Measurements from ENCODE around the gene ROR2. TPM values are rescaled to one million over a fixed set of nuclear protein-coding genes. Genes with fewer than 3 reads are reported as not detected.

ROR2 gene
- polyA plus RNA-seq, 4 donors: 0.54 to 5.6 (median 3.2) TPM; not detected in 1

- Histone ChIP-seq H3K9me3 (ENCODE audit: control insufficient read depth in 2 of 2, insufficient read depth in 1 of 2, low read depth in 1 of 2, low read length in 1 of 2) (no peaks in the 10 kb centered on the region), H3K36me3 (ENCODE audit: control insufficient read depth in 3 of 3, insufficient read depth in 2 of 3, low read depth in 1 of 3, low read length in 3 of 3) (peaks cover 0 to 4% (median 0%) of the 10 kb centered on the region in 3 donors), H3K4me1 (ENCODE audit: control insufficient read depth in 3 of 3, insufficient read depth in 2 of 3, low read depth in 1 of 3, low read length in 2 of 3) (peaks cover 0 to 37% (median under 1%) of the 10 kb centered on the region in 3 donors), H3K27me3 (ENCODE audit: control insufficient read depth in 3 of 3, insufficient read depth in 3 of 3, low read length in 3 of 3) (no peaks in the 10 kb centered on the region), H3K27ac (ENCODE audit: low read depth in 1 of 3, low read length in 2 of 3) (no peak overlapping the region), H3K4me3 (ENCODE audit: low read depth in 1 of 3, low read length in 3 of 3) (no peak overlapping the region)
- WGBS, 3 donors: 75 to 77% (median 77%) methylated on average over 8 of the region's 8 CpGs
- FAIRE-seq: no peak
- DNase-seq: no peak
These were observed 42.3 kb downstream of the ROR2 start for GRCh38 chr9:91907484-91908292.

- H3K36me3 ChIP-seq (ENCODE audit: control insufficient read depth in 3 of 3, insufficient read depth in 2 of 3, low read depth in 1 of 3, low read length in 3 of 3): peaks cover 0 to 4% (median 0%) of the 10 kb centered on the region in 3 donors
- H3K4me1 ChIP-seq (ENCODE audit: control insufficient read depth in 3 of 3, insufficient read depth in 2 of 3, low read depth in 1 of 3, low read length in 2 of 3): peaks cover 0 to 53% (median 4%) of the 10 kb centered on the region in 3 donors
- no peaks in the 10 kb centered on the region for H3K9me3 ChIP-seq (ENCODE audit: control insufficient read depth in 2 of 2, insufficient read depth in 1 of 2, low read depth in 1 of 2, low read length in 1 of 2)
- H3K27ac ChIP-seq (ENCODE audit: low read depth in 1 of 3, low read length in 2 of 3): no peak overlapping the region
- peak overlapping the region; percentile 10 to 37 (median 36) for H3K4me3 ChIP-seq (ENCODE audit: low read depth in 1 of 3, low read length in 3 of 3)
- DNase-seq: peak; percentile 45 to 49
- no peaks in the 10 kb centered on the region for H3K27me3 ChIP-seq (ENCODE audit: control insufficient read depth in 3 of 3, insufficient read depth in 3 of 3, low read length in 3 of 3)
- 34 to 47% (median 40%) methylated on average over 11 of the region's 11 CpGs for WGBS, 3 donors
- no peak for FAIRE-seq
These were observed 44.0 kb downstream of the ROR2 start for GRCh38 chr9:91905991-91906469.

DNA sequence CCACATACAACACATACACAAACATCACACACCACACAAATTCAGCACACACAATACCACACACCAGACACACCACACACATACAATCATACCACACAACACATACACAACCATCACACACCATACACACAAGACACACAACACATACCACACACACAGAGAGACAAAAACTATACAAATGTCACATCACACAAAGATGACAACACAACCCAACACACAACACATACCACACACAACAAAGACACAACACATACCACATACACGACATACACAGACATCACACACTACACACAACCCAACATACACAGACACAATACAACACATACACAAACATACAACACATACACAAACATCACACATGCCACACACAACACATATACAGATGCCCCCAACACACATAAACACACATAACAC lies 44.8 kb downstream of the ROR2 start:
- Histone ChIP-seq H3K4me3 (ENCODE audit: low read depth in 1 of 3, low read length in 3 of 3) (no peak overlapping the region), H3K9me3 (ENCODE audit: control insufficient read depth in 2 of 2, insufficient read depth in 1 of 2, low read depth in 1 of 2, low read length in 1 of 2) (no peaks in the 10 kb centered on the region), H3K36me3 (ENCODE audit: control insufficient read depth in 3 of 3, insufficient read depth in 2 of 3, low read depth in 1 of 3, low read length in 3 of 3) (peaks cover 0 to 4% (median 0%) of the 10 kb centered on the region in 3 donors), H3K27me3 (ENCODE audit: control insufficient read depth in 3 of 3, insufficient read depth in 3 of 3, low read length in 3 of 3) (no peaks in the 10 kb centered on the region), H3K4me1 (ENCODE audit: control insufficient read depth in 3 of 3, insufficient read depth in 2 of 3, low read depth in 1 of 3, low read length in 2 of 3) (peaks cover 0 to 61% (median 4%) of the 10 kb centered on the region in 3 donors), H3K27ac (ENCODE audit: low read depth in 1 of 3, low read length in 2 of 3) (no peak overlapping the region)
- WGBS, 3 donors: 80 to 96% (median 88%) methylated on average over 1 of the region's 1 CpG
- FAIRE-seq (no peak), DNase-seq (no peak)

DNA sequence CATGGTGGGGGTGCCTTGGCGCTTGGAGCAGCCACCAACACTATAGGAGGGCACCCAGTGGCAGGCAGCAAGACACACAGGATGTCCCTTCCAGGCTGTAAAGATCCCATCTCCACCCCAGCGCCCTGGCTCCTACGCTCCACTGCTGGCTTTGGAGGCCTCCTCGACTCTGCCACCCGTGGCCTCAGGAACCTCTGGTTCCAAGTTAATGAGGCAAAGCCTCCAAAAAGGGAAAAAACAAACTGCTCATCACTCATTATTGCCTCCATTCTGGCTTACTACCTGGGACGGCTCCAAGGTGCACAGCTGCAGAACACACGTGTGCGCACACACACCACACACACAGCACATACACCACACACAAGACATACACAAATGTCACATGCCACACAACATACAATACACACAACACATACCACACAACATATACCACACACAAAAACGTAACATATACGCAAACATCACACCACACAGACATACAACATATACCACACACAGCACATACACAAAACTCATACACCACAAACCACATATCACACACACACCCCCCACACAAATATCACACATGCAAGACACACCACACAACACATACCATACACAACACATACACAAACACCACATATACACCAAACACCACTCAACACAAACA lies 45.3 kb downstream of the ROR2 start:
- 86 to 94% (median 88%) methylated on average over 9 to 10 of the region's 10 CpGs for WGBS, 3 donors
- H3K36me3 ChIP-seq (ENCODE audit: control insufficient read depth in 3 of 3, insufficient read depth in 2 of 3, low read depth in 1 of 3, low read length in 3 of 3): peaks cover 0 to 4% (median 0%) of the 10 kb centered on the region in 3 donors
- H3K27ac ChIP-seq (ENCODE audit: low read depth in 1 of 3, low read length in 2 of 3): no peak overlapping the region
- H3K4me1 ChIP-seq (ENCODE audit: control insufficient read depth in 3 of 3, insufficient read depth in 2 of 3, low read depth in 1 of 3, low read length in 2 of 3): peaks cover 0 to 66% (median 4%) of the 10 kb centered on the region in 3 donors
- DNase-seq: no peak
- FAIRE-seq: no peak
- H3K27me3 ChIP-seq (ENCODE audit: control insufficient read depth in 3 of 3, insufficient read depth in 3 of 3, low read length in 3 of 3): no peaks in the 10 kb centered on the region
- no peaks in the 10 kb centered on the region for H3K9me3 ChIP-seq (ENCODE audit: control insufficient read depth in 2 of 2, insufficient read depth in 1 of 2, low read depth in 1 of 2, low read length in 1 of 2)
- H3K4me3 ChIP-seq (ENCODE audit: low read depth in 1 of 3, low read length in 3 of 3): no peak overlapping the region

- Histone ChIP-seq H3K9me3 (ENCODE audit: control insufficient read depth in 2 of 2, insufficient read depth in 1 of 2, low read depth in 1 of 2, low read length in 1 of 2) (no peaks in the 10 kb centered on the region), H3K4me1 (ENCODE audit: control insufficient read depth in 3 of 3, insufficient read depth in 2 of 3, low read depth in 1 of 3, low read length in 2 of 3) (peaks cover 0 to 80% (median 4%) of the 10 kb centered on the region in 3 donors)
- peak in 1 of 2 donors; percentile 29 for DNase-seq
These were observed 46.7 kb downstream of the ROR2 start for GRCh38 chr9:91903126-91903911.

DNA sequence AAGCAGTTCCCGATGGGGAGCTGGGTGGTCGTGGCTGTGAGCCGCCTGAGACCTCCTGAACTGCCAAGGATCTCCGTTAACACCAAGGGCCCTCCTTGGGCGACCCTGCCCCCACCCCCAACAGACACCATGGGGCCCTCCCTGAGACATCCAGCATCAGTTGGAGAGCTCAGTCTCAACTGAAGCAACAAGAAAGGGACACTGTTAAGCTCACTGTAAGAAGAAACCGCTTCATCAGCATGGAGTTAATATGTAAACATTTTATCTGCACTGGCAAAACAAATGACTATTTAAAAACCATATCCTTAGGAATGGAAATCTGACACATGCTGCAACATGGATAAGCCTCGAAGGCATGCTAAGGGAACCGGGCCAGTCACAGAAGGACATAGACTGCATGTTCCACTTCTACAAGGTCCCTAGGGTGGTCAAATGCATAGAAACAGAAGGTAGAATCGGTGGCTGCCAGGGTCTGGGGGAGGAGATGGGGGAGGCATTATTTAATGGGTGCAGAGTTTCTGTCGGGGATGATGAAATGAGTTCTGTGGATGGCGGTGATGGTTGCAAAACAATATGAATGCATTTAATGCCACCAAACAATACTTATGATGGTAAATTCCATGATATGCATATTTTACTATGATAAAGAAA lies 47.4 kb downstream of the ROR2 start:
- peaks cover 0 to 83% (median 4%) of the 10 kb centered on the region in 3 donors for H3K4me1 ChIP-seq (ENCODE audit: control insufficient read depth in 3 of 3, insufficient read depth in 2 of 3, low read depth in 1 of 3, low read length in 2 of 3)
- no peaks in the 10 kb centered on the region for H3K9me3 ChIP-seq (ENCODE audit: control insufficient read depth in 2 of 2, insufficient read depth in 1 of 2, low read depth in 1 of 2, low read length in 1 of 2)
- WGBS, 3 donors: 58 to 62% (median 62%) methylated on average over 11 of the region's 11 CpGs
- H3K4me3 ChIP-seq (ENCODE audit: low read depth in 1 of 3, low read length in 3 of 3): peak overlapping the region in 1 of 3 donors; percentile 26
- DNase-seq: peak in 1 of 2 donors; percentile 67
- peaks cover 0 to 11% (median 0%) of the 10 kb centered on the region in 3 donors for H3K36me3 ChIP-seq (ENCODE audit: control insufficient read depth in 3 of 3, insufficient read depth in 2 of 3, low read depth in 1 of 3, low read length in 3 of 3)
- H3K27ac ChIP-seq (ENCODE audit: low read depth in 1 of 3, low read length in 2 of 3): peak overlapping the region in 1 of 3 donors; percentile 67
- no peak for FAIRE-seq
- no peaks in the 10 kb centered on the region for H3K27me3 ChIP-seq (ENCODE audit: control insufficient read depth in 3 of 3, insufficient read depth in 3 of 3, low read length in 3 of 3)

More at GRCh38 chr9:91903126-91903911, 46.7 kb downstream of the ROR2 start:
- peak overlapping the region in 1 of 3 donors; percentile 67 for H3K27ac ChIP-seq (ENCODE audit: low read depth in 1 of 3, low read length in 2 of 3)
- H3K27me3 ChIP-seq (ENCODE audit: control insufficient read depth in 3 of 3, insufficient read depth in 3 of 3, low read length in 3 of 3): no peaks in the 10 kb centered on the region
- FAIRE-seq: no peak
- no peak overlapping the region for H3K4me3 ChIP-seq (ENCODE audit: low read depth in 1 of 3, low read length in 3 of 3)
- WGBS, 3 donors: 52 to 70% (median 65%) methylated on average over 12 of the region's 12 CpGs
- H3K36me3 ChIP-seq (ENCODE audit: control insufficient read depth in 3 of 3, insufficient read depth in 2 of 3, low read depth in 1 of 3, low read length in 3 of 3): peaks cover 0 to 9% (median 0%) of the 10 kb centered on the region in 3 donors

DNA sequence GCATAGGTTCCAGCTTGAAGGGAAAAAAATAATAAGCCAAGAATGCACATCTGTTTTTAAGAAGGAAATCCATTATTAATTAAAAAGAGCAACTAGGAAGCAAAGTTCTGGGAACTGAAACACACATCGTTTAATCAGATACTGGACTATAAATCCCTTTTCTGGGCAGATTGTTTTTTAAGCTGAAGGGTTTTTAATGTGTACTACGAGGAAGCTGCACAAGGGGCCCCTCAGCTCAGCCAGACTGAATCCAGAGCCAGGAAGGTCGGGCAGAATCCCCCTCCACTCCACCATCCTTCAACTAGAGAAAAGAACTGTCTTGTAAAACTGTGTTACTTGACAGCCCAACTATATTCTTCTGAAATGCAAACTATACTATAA lies 49.2 kb downstream of the ROR2 start:
- H3K36me3 ChIP-seq (ENCODE audit: control insufficient read depth in 3 of 3, insufficient read depth in 2 of 3, low read depth in 1 of 3, low read length in 3 of 3): peaks cover 0 to 12% (median 0%) of the 10 kb centered on the region in 3 donors
- H3K27ac ChIP-seq (ENCODE audit: low read depth in 1 of 3, low read length in 2 of 3): peak overlapping the region in 1 of 3 donors; percentile 70
- no peaks in the 10 kb centered on the region for H3K27me3 ChIP-seq (ENCODE audit: control insufficient read depth in 3 of 3, insufficient read depth in 3 of 3, low read length in 3 of 3)
- FAIRE-seq (no peak), DNase-seq (no peak)
- no peak overlapping the region for H3K4me3 ChIP-seq (ENCODE audit: low read depth in 1 of 3, low read length in 3 of 3)
- H3K4me1 ChIP-seq (ENCODE audit: control insufficient read depth in 3 of 3, insufficient read depth in 2 of 3, low read depth in 1 of 3, low read length in 2 of 3): peaks cover 0 to 86% (median 4%) of the 10 kb centered on the region in 3 donors
- H3K9me3 ChIP-seq (ENCODE audit: control insufficient read depth in 2 of 2, insufficient read depth in 1 of 2, low read depth in 1 of 2, low read length in 1 of 2): no peaks in the 10 kb centered on the region
- 41 to 47% (median 43%) methylated on average over 3 of the region's 3 CpGs for WGBS, 3 donors

All from small intestine (tissue), 7 donors.